GM23338 (cell line): ENCODE results near the gene CPA1. TPM values are rescaled to one million over a fixed set of nuclear protein-coding genes. Genes with fewer than 3 reads are reported as not detected.

ENCODE experiments used
- CTCF ChIP-seq, 2 experiments: fragments of 200-600 bp in 1 of 2; sonication (generic) in 1 of 2; conservative IDR thresholded peaks; 2 replicates each; pipeline versions ENCODE4 v1.5.1 to v1.6.1; 2016 to 2017; ENCODE audit warnings: antibody characterized with exemption in 2 of 2, low read depth in 2 of 2, mild to moderate bottlenecking in 2 of 2, moderate library complexity in 1 of 2
- JUNB ChIP-seq: IDR thresholded peaks from one replicate; pipeline ENCODE4 v1.6.1; 2016; ENCODE audit warnings: antibody characterized with exemption; ENCODE audit not compliant: unreplicated experiment
- REST ChIP-seq: IDR thresholded peaks from one replicate; pipeline ENCODE4 v1.6.1; 2018; ENCODE audit warnings: antibody characterized with exemption; ENCODE audit not compliant: unreplicated experiment
- polyA plus RNA-seq: library from polyadenylated mRNA; unstranded; fragments of >200 nt; fragmentation: Nextera tagmentation; extraction: Ambion mirVana; gene quantifications from 2 replicates; pipeline ENCODE4 v1.2.1, GENCODE V29; 2016
- total RNA-seq: library from RNA; depleted of rRNA; stranded (reverse); fragments of >200 nt; shearing (Covaris generic); gene quantifications from 2 replicates; pipeline ENCODE4 v1.2.3, GENCODE V29; 2014
- TF ChIP-seq, protein P1 (sequence below): fragments of 250-450 bp; sonication (Bioruptor Pico); IDR thresholded peaks from 2 replicates; pipeline ENCODE4 v1.5.0; 2020; ENCODE audit warnings: mild to moderate bottlenecking, moderate library complexity

Gene CPA1
- total and polyA plus RNA-seq, 2 experiments from 2014 or later = not detected

DNA sequence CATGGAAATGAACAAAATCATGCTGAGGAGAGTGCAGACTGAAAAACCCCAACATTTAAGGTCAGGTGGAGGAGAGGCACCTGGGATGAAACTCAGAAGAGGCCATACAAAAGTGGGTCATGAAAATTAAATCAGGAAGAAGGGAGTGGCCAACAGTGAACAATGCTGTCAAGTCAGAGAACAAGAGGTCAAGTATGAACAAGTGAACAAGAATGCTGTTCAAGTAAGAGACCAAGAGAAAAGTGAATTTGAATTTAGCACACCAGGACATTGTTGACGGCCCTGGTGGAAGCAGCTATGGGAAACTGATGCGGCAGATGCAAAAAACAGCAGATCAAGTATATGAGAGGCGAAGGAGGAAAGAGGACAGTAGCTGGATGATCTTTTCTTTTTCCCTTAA is 52.6 kb downstream of the CPA1 start (continued):
- TF ChIP-seq REST (no peak), JUNB (no peak), CTCF (conservative IDR thresholded peaks at IDR 0.05; ENCODE audit: low read depth in 2 of 2) (no peak)
- TF ChIP-seq, protein P1, sequence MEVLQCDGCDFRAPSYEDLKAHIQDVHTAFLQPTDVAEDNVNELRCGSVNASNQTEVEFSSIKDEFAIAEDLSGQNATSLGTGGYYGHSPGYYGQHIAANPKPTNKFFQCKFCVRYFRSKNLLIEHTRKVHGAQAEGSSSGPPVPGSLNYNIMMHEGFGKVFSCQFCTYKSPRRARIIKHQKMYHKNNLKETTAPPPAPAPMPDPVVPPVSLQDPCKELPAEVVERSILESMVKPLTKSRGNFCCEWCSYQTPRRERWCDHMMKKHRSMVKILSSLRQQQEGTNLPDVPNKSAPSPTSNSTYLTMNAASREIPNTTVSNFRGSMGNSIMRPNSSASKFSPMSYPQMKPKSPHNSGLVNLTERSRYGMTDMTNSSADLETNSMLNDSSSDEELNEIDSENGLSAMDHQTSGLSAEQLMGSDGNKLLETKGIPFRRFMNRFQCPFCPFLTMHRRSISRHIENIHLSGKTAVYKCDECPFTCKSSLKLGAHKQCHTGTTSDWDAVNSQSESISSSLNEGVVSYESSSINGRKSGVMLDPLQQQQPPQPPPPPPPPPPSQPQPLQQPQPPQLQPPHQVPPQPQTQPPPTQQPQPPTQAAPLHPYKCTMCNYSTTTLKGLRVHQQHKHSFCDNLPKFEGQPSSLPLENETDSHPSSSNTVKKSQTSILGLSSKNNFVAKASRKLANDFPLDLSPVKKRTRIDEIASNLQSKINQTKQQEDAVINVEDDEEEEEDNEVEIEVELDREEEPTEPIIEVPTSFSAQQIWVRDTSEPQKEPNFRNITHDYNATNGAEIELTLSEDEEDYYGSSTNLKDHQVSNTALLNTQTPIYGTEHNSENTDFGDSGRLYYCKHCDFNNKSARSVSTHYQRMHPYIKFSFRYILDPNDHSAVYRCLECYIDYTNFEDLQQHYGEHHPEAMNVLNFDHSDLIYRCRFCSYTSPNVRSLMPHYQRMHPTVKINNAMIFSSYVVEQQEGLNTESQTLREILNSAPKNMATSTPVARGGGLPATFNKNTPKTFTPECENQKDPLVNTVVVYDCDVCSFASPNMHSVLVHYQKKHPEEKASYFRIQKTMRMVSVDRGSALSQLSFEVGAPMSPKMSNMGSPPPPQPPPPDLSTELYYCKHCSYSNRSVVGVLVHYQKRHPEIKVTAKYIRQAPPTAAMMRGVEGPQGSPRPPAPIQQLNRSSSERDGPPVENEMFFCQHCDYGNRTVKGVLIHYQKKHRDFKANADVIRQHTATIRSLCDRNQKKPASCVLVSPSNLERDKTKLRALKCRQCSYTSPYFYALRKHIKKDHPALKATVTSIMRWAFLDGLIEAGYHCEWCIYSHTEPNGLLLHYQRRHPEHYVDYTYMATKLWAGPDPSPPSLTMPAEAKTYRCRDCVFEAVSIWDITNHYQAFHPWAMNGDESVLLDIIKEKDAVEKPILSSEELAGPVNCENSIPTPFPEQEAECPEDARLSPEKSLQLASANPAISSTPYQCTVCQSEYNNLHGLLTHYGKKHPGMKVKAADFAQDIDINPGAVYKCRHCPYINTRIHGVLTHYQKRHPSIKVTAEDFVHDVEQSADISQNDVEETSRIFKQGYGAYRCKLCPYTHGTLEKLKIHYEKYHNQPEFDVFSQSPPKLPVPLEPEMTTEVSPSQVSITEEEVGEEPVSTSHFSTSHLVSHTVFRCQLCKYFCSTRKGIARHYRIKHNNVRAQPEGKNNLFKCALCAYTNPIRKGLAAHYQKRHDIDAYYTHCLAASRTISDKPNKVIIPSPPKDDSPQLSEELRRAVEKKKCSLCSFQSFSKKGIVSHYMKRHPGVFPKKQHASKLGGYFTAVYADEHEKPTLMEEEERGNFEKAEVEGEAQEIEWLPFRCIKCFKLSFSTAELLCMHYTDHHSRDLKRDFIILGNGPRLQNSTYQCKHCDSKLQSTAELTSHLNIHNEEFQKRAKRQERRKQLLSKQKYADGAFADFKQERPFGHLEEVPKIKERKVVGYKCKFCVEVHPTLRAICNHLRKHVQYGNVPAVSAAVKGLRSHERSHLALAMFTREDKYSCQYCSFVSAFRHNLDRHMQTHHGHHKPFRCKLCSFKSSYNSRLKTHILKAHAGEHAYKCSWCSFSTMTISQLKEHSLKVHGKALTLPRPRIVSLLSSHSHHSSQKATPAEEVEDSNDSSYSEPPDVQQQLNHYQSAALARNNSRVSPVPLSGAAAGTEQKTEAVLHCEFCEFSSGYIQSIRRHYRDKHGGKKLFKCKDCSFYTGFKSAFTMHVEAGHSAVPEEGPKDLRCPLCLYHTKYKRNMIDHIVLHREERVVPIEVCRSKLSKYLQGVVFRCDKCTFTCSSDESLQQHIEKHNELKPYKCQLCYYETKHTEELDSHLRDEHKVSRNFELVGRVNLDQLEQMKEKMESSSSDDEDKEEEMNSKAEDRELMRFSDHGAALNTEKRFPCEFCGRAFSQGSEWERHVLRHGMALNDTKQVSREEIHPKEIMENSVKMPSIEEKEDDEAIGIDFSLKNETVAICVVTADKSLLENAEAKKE (CRISPR knock-in tag) = no peak
